ENCODE data around the gene ABHD1. TPM values are rescaled to one million over a fixed set of nuclear protein-coding genes. Genes with fewer than 3 reads are reported as not detected.

The ABHD1 gene
- total RNA-seq, 1 donor from 2014 or later: not detected

DNA sequence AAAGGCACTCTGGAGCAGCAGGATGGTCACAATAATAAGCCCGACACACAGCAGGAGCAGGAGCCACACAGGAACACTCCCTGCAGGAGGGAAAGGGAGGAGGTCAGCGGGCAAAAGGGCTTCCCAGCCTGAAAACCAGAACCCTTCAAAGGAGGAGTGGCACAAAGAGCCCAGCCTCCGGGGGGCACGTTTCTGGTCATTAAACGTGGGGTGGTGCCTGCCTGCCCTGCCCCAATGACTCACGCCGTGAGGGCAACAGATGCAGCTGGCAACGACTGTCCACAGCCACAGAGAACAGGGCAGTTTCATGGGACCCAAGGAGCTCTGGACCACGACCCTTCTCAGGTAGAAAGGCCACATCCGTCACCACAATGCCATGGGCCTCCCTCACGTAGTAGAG lies 7.8 kb downstream of the ABHD1 start:
- Histone ChIP-seq H3K27me3 (no peaks in the 10 kb centered on the region), H3K4me1 (peaks cover 20% of the 10 kb centered on the region), H3K36me3 (peaks cover 0 to 24% of the 10 kb centered on the region in 2 donors), H3K9me3 (no peaks in the 10 kb centered on the region), H3K27ac (no peak overlapping the region), H3K4me3 (no peak overlapping the region)
- intact Hi-C loops (cut with DNase I): loop anchor here (5.0 kb wide), 1 partner anchor 56 kb away; no protein-coding TSS in a partner anchor
- no peak for TF ChIP-seq POLR2A (IDR thresholded peaks at IDR 0.05)
- TF ChIP-seq POLR2AphosphoS5 (IDR thresholded peaks at IDR 0.05; ENCODE audit: insufficient read depth in 1 of 2, low read depth in 1 of 2): no peak
- TF ChIP-seq, protein P1, sequence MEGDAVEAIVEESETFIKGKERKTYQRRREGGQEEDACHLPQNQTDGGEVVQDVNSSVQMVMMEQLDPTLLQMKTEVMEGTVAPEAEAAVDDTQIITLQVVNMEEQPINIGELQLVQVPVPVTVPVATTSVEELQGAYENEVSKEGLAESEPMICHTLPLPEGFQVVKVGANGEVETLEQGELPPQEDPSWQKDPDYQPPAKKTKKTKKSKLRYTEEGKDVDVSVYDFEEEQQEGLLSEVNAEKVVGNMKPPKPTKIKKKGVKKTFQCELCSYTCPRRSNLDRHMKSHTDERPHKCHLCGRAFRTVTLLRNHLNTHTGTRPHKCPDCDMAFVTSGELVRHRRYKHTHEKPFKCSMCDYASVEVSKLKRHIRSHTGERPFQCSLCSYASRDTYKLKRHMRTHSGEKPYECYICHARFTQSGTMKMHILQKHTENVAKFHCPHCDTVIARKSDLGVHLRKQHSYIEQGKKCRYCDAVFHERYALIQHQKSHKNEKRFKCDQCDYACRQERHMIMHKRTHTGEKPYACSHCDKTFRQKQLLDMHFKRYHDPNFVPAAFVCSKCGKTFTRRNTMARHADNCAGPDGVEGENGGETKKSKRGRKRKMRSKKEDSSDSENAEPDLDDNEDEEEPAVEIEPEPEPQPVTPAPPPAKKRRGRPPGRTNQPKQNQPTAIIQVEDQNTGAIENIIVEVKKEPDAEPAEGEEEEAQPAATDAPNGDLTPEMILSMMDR (IDR thresholded peaks at IDR 0.05): no peak
- DNase-seq (ENCODE audit: extremely low spot score in 2 of 2): no peak

DNA sequence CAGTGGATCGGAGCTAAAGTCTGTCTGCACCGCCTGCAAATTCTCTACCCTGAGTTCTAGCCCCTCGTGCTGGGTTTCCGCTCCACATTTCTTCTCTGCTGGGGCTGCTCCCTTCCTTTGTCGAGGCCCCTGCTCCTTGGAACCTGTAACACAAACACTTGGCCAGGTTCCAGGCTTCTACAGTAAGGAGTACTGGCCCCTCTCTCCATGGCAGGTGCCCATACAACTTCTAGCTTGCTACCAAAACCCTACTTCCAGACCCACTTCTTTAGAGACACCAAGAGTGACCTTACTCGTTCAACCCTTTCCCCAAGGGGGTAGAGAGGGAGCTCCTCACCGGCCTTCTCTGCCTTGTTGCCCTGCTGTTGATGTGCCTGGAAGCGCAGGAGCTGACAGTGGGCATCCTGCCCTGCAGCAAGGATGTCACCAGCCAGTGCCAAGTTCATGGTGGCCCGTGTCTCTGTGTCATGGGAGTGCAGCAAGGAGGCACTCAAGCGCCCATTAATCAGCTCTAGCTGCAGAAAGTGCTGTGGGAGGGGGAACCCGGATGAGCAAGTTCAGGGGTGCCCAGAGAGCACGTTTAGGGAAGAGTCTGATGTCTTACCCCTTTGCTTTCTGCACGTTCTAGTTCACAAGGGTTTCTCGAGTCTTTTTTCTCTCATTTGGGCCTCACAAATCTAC lies 9.7 kb downstream of the ABHD1 start:
- Histone ChIP-seq H3K9me3 (no peaks in the 10 kb centered on the region), H3K36me3 (peaks cover 0 to 24% of the 10 kb centered on the region in 2 donors), H3K27me3 (no peaks in the 10 kb centered on the region), H3K4me3 (peak overlapping the region; percentile 96 to 99), H3K27ac (peak overlapping the region; percentile 89), H3K4me1 (peaks cover 20% of the 10 kb centered on the region)
- no peak for DNase-seq (ENCODE audit: extremely low spot score in 2 of 2)
- intact Hi-C loops (cut with DNase I): loop anchor here (5.0 kb wide), 1 partner anchor 54 kb away; no protein-coding TSS in a partner anchor
- TF ChIP-seq, protein P1 (IDR thresholded peaks at IDR 0.05): no peak
- TF ChIP-seq POLR2A (IDR thresholded peaks at IDR 0.05) (no peak), POLR2AphosphoS5 (IDR thresholded peaks at IDR 0.05; ENCODE audit: insufficient read depth in 1 of 2, low read depth in 1 of 2) (no peak)

DNA sequence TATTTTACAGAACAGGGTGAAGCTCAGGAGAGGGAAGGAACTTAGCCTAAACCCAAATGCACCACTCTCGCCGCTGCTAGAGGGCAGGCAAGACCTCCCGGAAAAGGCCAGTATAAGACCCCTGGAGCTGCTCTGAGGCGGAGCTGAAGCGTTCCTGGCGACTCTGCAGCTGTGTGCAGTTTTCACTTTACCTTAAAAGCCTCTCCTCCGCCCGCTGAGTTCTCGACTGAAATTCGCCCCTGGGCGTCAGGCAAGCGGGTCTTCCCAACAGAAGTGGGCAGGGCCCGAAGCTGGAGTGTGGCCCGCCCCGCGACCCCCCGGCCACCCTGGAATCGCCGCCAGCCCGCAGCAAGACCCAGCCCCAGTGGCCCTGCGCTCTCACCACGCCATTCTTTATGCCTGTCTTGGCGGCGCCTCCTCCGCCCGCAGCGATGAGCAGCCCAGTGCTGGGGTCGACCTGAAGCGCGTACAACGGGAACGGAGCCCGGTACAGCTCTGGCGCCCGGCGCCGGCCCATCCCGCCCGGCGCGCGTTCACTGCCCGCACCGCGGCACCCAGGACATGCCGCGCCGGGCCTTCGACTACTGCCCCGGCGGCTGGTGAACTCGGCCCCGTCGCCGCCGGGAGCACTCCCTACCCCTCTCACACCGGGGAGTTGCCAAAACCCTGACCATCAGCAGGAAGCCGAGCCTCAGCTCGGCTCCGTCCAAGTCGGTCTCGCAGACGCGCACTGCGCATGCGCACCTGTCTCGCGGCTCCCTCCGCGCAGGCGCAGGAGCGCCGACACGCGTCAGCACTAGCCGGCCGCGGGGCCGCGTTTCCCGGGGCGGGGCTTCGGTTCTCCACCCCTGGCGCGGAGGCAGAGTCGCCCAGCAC lies 10.5 kb downstream of the ABHD1 start, which contains the start of gene PREB:
TSS of gene PREB (minus strand) at position 732 of the 876 bp plus-strand sequence. CDS start at position 517, 215 bp downstream.
- no peaks in the 10 kb centered on the region for H3K27me3 ChIP-seq
- H3K4me3 ChIP-seq: peak within 1 kb of the TSS; percentile 96 to 99
- intact Hi-C loops (cut with DNase I): loop anchor here (5.0 kb wide), 1 partner anchor 53 kb away; no protein-coding TSS in a partner anchor
- peaks cover 0 to 24% of the 10 kb centered on the region in 2 donors for H3K36me3 ChIP-seq
- H3K27ac ChIP-seq: peak within 1 kb of the TSS; percentile 89
- TF ChIP-seq, protein P1 (IDR thresholded peaks at IDR 0.05): peak in 1 of 3 experiments; percentile 3
- TF ChIP-seq POLR2A (IDR thresholded peaks at IDR 0.05) (peak; percentile 28 to 96), POLR2AphosphoS5 (IDR thresholded peaks at IDR 0.05; ENCODE audit: insufficient read depth in 1 of 2, low read depth in 1 of 2) (peak; percentile 92 to 95)
- H3K9me3 ChIP-seq: no peaks in the 10 kb centered on the region
- peak in 1 of 2 donors; percentile 95 for DNase-seq (ENCODE audit: extremely low spot score in 2 of 2)
- H3K4me1 ChIP-seq: peaks cover 20% of the 10 kb centered on the region

DNA sequence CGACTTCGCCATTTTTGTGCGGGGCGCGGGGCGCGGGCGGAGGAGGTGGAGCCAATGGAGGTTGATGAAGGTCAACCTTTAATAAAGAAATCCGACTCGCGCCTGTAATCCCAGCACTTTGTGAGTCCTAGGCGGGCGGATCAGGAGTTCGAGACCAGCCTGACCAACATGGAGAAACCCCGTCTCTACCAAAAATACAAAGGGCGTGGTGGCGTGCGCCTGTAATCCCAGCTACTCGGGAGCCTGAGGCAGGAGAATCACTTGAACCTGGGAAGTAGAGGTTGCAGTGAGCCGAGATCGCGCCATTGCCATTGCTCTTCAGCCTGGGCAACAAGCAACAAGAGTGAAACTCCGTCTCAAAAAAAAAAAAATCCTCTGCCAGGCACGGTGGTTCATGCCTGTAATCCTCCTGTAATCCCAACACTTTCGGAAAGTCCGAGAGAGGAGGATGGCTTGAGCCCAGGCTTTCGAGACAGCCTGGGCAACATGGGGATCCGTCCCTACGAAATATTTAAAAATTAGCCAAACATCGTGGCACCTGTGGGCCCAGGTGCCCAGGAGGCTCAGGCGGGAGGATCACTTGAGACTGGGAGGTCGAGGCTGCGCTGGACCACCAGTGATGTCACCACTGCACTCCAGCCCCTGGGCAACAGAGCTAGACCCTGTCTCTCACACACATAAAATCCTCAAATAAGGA lies 11.3 kb downstream of the ABHD1 start:
- TF ChIP-seq POLR2A (IDR thresholded peaks at IDR 0.05): no peak
- peak in 1 of 2 donors; percentile 69 for TF ChIP-seq POLR2AphosphoS5 (IDR thresholded peaks at IDR 0.05; ENCODE audit: insufficient read depth in 1 of 2, low read depth in 1 of 2)
- Histone ChIP-seq H3K4me1 (peaks cover 20% of the 10 kb centered on the region), H3K9me3 (no peaks in the 10 kb centered on the region), H3K36me3 (peaks cover 0 to 21% of the 10 kb centered on the region in 2 donors), H3K27me3 (no peaks in the 10 kb centered on the region), H3K4me3 (peak overlapping the region; percentile 96 to 99), H3K27ac (peak overlapping the region; percentile 89)
- DNase-seq (ENCODE audit: extremely low spot score in 2 of 2): peak in 1 of 2 donors; percentile 96
- intact Hi-C loops (cut with DNase I): loop anchor here (5.0 kb wide), 1 partner anchor 52 kb away; no protein-coding TSS in a partner anchor

Data from vagina (tissue), 2 donors.